CMK (cell line): ENCODE results near the gene DDX52.
"Not testable (repeated sequence)": the region's sequence is repeated elsewhere in the genome, so short reads cannot be mapped to it uniquely, and the experiment has no call there.

Source experiments
- DNase-seq: peaks from one replicate; pipeline ENCODE4 v3.0.0-alpha.2; 2010; ENCODE audit warnings: low read depth

DDX52 gene

GRCh38 chr17:37643118-37643766 is at the start of gene DDX52:
Gene DDX52, minus strand, starts transcription at chr17:37643446. Its CDS starts 26 bp downstream, at chr17:37643420.
- DNase-seq: peak; percentile 76

GRCh38 chr17:37691807-37692206 is 48.6 kb upstream of the DDX52 start:
- DNase-seq: no peak

DNA sequence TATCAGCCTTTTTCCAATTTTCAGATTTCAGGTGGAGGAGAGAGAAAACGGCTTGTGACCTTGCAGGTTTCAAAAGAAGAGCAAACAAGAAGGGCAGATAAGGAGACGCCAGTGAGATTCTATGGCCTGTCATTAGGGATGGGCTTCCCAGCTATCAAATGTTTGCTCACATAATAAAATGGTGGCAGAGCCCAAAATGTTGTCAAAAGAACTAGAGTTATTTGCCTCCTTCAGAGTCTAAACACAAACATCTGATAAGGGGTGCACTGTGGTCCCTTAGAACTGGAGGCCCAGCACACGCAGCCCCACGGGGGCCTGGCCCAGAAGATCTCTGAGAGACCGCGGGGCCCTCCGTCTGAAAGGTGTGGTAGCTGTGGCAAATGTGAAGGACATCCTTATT is 46.1 kb upstream of the DDX52 start:
- DNase-seq: no peak

DNA sequence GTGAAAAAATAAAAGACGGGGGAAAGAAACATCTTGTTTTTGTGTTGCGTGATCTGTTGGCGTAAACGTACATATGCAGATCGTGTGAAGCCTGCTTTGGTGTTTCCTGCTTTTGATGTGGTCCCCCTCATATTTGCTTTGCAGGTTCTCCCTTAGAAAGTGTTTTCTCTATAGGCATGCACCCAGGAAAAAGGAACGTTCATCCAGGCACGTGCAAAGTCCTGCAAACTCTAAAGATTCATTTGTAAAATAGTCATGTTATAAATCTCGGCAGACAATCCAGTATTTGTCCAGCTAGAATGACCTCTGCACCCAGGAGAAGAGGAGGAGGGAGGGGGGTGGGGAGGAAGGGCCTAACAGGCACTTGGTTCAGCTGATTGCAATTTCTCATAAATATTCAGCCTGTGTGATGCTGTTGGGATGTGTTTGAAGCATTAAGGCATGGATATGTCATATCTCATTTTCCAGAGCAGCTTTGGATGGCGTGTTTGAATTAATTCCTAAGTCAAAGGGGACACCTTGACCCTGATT is 40.3 kb upstream of the DDX52 start:
- no peak for DNase-seq

DNA sequence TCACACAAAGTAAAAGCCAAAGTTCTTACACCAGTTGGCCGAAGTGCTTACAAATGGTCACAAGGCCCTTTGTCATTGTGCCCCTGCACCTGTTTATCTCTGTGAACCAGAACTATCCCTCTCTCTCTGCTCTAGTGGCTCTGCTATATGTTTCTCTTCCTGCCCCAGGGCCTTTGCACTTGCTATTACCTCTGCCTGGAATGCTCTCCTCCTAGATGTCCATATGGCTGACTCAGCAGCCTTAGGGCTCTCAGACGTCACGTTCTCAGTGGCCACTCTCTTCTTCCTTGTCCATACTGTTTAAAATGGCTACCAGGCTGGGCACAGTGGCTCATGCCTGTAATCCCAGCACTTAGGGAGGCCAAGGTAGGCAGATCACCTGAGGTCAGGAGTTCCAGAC is 38.8 kb upstream of the DDX52 start:
- no peak for DNase-seq

GRCh38 chr17:37679995-37680394 is 36.7 kb upstream of the DDX52 start:
- DNase-seq: not testable (repeated sequence)

DNA sequence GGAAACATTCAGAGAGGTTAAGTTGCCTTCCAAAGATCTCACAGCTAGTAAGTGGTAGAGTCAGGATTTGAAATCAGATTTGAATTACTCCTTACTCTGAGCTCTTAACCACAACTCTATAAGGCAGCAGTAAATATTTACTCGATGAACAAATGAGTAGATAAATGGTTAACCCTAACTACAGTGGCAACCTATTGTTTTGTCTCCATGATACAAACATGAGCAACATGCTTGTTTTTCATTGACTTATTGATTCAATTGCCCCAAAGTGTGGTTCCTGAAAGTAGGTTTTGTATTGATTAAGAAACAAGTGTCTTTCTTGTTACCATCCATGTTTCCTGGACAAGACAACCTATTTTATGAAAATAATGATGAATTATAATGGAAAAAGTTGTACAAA is 34.8 kb upstream of the DDX52 start:
- no peak for DNase-seq

DNA sequence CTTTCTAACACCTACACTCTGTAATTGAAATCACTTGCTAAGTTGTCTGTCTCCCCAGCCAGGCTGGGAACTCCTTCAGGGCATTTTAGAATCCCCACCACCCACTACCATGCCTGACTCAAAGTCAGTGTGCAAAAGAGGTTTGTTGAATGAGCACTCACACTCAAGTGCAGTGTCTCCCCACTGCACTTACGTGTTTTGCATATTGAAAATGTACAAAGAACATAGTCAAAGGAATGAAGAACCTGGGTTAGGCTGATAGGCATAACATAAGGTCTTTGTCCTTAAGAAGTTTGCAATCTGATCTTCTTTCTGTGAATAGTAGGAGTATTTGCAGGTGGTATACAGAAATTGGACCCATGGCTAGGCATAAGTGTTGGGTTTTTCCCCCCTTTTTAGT is 33.8 kb upstream of the DDX52 start:
- DNase-seq: no peak

DNA sequence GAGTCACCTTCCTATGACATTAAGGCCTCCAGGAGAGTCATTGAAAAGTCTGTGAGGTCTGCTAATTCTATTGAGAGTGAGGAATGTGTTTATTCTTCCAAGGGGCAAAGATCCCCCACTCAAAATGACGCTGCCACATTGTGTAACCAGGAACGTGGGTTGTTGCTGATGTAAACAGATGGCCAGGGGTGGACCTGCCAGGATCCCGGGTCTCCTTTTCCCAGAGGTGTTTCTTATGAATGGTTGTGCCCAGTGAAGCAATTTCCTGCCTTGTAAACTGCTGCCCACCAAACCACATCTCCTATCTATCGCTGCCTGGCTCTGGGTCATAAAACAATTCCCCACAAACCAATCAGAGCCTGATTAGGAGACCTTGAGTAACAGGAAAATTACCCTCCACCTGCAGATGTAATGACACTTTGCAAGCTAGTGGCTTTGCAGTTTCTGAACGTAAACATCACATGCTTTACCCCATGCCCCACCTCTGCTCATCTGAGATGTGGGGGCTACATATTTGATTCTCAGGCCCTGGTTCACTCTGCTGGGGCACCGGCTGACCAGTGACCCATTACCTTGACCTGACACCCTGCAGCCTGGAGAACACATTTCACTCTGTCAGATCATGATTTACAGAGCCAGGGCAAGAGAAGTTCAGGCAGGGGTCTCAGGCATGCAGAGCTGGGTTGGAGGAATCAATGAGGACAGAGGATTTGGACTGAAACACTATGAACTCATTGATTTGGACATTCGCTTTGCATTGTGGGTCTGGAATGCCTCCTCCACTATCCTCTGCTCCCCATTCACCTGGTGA is 33.1 kb upstream of the DDX52 start:
- no peak for DNase-seq

GRCh38 chr17:37674511-37674910 is 31.3 kb upstream of the DDX52 start:
- DNase-seq: no peak

DNA sequence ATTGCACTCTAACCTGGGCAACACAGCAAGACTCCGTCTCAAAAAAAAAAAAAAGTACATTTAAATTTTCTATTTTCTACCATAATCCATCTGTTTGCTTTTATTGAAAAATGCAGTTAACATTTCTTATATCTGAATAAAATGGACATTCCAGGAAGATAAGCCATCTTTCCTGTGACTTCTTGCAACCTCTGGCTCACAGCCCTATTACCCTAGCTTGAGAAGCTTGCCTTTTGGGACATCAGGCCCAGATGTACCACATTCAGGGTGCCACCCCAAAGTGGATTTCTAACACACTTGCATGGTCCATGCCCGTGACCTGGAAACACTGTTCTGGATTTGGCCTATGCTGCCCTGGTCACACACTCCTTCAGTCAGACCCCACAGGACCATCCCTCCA is 30.1 kb upstream of the DDX52 start:
- DNase-seq: no peak

DNA sequence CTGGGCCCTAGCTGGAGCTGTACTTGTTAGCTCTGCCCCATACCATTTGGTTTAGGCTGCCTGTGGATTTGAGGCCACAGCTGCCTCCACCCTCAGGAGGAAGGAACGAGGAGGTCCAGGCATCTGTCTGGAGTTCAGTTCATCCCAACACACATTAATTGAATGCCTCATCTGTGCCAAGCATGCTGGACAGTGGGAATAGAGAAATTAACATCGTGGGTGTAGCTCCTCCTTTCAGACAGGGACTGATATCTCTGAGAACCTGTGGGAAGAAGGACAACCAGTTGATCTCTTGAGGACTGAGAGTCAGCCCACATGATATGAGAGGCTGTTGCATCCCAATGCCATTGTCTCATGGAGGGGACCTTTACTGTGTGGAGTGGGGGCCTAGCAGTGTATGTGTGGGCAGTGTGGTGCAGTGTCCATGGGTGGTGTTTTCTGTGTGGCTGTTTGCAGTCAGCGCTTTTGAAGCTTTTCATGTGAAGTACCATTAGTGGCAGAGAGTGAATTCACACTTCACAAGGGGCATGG is 29.4 kb upstream of the DDX52 start:
- DNase-seq: no peak

GRCh38 chr17:37671824-37672547 is 28.7 kb upstream of the DDX52 start:
- no peak for DNase-seq

- no peak for DNase-seq
Measured at GRCh38 chr17:37671028-37671823, 28.0 kb upstream of the DDX52 start.

DNA sequence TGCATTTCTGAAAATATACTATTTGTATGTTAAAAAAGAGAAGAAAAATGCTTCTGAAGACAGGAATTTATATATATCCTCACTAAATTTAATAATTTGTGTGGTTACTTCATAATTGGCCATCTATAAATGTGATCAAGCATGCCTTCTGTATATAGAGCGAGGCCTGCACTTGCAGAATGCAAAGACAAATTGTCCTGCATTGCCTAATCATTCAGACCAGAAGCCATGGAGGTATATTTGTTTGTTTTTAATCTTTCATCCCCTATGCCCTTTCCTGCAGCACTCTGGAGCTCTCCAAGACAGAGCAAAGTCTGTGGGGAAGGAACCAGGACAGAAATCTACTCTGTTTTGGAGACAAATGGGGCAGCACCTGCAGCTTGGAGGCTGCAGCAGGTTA is 23.8 kb upstream of the DDX52 start:
- no peak for DNase-seq

DNA sequence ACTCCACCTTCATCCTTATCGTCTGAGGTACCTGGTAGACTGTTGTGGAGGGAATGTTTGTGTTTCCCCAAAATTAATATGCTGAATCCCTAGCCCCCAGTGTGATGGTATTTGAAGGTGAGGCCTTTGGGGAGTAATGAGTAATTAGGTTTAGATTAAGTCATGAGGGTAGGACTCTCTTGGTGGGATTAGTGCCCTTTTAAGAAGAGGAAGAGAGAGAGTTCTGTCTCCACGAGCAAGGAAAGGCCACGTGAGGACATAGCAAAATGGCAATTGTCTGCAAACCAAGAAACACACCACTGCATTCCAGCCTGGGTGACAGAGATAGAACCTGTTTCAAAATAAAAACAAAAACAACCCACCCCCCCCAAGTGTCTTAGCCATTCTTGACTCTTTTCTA is 21.0 kb upstream of the DDX52 start:
- DNase-seq: no peak

DNA sequence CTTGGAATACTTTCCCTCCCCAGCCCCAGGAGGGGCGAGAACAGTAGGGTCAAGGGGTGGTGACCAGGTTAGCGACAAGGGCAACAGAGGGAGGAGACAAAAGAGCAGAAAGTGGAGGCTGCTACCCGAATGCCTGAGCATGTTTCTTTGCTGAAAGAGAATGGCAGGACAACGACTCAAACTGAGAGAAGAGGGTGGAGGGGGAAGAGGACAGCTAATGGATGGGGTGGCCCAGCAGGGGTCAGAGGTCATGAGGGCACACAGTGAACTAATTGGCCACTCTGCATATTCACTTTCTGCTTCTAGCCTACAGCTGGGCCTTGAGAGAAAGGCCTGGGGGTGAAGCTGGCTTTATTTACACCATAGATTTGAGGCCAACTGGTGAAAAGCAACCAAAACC is 19.1 kb upstream of the DDX52 start:
- no peak for DNase-seq

DNA sequence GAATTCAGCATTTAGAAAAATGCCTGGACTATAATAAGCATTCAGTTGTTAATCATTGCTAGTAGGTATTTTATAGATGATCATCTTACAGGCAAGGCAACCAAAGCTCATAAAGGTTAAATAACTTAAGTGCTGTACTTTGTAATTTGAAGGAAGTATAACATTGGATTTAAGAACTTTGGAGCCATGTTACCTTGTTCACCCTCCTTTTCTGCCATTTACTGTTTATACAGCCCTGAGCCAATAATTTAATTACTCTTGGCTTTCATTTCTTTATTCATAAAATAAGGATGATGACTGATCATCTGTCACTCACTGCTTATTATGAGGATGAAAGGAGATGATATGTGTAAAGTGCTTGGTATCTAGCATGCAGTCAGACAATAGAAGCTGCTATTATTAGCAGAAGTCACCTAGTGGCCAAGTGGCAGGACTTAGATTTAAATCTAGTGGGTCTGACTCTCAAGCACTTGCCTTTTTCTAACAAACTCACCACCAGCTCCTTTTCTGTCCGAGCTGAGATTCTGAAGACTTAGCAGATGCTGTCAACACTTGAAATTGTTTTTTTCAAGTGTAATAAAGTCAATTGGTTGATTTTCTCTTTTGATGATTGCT is 18.3 kb upstream of the DDX52 start:
- DNase-seq: no peak

DNA sequence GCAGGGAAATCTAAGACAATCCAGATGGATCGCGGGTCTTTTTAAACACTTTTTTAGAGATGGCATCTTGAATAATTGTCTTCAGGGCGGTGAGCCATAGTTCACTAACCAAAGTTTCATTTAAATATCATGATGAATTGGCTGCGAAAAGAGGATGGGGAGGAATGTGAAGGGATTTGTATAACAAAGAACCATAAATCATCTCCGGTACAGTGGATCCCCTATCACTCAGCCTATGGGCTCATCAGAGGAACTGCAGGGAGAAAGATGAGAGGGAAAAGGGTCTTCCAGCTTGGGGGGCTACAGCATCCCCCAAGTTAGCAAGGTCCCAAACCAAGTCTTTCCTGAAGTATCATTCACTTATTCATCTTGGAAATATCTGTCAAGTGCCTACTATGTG is 16.7 kb upstream of the DDX52 start:
- DNase-seq: no peak

DNA sequence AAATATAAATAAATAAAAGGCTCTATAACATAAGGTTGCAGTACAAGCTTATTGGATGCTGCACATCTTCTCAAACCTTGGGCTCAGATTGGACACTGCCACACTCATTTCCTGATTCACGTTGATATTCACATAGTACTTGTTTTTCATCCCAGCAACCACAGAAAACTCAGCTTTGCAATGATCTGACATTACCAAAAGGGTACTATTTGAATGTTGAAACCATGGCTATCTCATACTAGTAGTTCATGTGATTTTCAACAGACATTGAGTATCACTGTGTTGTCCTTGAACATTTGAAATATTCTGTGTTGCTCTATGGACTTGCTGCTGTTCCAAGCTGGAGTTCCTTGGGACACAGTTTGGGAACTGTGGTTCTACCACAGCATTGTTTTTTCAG is 14.0 kb upstream of the DDX52 start:
- DNase-seq: no peak

DNA sequence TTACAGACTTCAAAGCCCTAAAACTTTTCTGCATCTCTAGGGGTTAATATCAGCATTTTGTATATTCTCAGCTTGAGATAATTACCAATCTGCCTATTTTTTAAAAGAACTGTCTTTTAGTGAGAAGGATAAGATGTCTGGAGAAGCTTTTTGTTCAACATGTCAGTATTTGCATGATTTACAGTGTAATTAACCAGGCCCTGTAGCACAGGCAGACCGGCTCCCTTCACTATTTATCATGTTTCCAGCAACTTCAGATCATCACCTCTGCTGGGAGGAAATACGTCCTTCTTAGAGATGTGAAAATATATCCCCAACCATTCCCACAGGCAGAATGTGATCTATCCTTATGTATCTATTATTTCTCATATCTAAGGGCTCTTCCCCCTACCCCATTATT is 8.6 kb upstream of the DDX52 start:
- DNase-seq: no peak
